Omental fat pad (tissue), 4 donors: ENCODE results near the gene SHROOM3. TPM values are rescaled to one million over a fixed set of nuclear protein-coding genes. Genes with fewer than 3 reads are reported as not detected.

Source experiments
- ATAC-seq: fragments of 150-250 bp; one replicate; pipeline ENCODE4 v1.9.1; 2016; ENCODE audit warnings: mild to moderate bottlenecking, moderate library complexity; ENCODE audit not compliant: low FRiP score
- DNase-seq: peaks from one replicate; pipeline ENCODE4 v3.0.0-alpha.2; 2019; ENCODE audit warnings: low spot score
- total RNA-seq, 4 donors: library from RNA; depleted of rRNA; stranded (reverse); fragments of >200 nt; gene quantifications; one replicate each; pipeline ENCODE4 v1.1.0, GENCODE V29; 2016
- TF ChIP-seq, protein P1 (sequence below), 3 donors: fragments of 450-650 bp; IDR thresholded peaks; one replicate each; pipeline ENCODE4 v1.5.1; 2016 to 2017; ENCODE audit warnings: antibody characterized with exemption in 3 of 3, mild to moderate bottlenecking in 3 of 3, moderate library complexity in 2 of 3

Gene SHROOM3
- total RNA-seq, 4 donors from 2014 or later: 1.3 to 12.2 (median 3.1) TPM

DNA sequence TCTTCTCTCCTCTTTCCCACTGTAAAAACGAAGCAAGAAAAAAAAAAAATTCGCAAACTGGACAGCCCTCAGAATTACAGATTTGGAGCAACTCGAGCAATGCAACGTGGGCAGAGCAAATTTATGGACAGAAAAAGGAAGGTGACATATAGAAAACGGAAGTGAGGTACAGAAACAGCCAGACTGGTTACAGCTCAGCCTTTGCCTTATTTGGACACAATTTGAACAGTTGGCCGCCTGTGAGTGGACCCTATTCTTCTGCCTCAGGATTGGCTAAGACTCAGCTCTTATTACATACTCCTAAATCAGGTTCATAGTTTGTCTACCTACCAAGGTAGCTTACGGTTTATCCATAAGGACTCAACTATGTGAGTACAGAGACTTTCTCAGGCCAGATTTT, 364.1 kb downstream of the SHROOM3 start:
- TF ChIP-seq, protein P1, sequence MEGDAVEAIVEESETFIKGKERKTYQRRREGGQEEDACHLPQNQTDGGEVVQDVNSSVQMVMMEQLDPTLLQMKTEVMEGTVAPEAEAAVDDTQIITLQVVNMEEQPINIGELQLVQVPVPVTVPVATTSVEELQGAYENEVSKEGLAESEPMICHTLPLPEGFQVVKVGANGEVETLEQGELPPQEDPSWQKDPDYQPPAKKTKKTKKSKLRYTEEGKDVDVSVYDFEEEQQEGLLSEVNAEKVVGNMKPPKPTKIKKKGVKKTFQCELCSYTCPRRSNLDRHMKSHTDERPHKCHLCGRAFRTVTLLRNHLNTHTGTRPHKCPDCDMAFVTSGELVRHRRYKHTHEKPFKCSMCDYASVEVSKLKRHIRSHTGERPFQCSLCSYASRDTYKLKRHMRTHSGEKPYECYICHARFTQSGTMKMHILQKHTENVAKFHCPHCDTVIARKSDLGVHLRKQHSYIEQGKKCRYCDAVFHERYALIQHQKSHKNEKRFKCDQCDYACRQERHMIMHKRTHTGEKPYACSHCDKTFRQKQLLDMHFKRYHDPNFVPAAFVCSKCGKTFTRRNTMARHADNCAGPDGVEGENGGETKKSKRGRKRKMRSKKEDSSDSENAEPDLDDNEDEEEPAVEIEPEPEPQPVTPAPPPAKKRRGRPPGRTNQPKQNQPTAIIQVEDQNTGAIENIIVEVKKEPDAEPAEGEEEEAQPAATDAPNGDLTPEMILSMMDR (IDR thresholded peaks at IDR 0.05): no peak
- ATAC-seq (no peak), DNase-seq (no peak)

DNA sequence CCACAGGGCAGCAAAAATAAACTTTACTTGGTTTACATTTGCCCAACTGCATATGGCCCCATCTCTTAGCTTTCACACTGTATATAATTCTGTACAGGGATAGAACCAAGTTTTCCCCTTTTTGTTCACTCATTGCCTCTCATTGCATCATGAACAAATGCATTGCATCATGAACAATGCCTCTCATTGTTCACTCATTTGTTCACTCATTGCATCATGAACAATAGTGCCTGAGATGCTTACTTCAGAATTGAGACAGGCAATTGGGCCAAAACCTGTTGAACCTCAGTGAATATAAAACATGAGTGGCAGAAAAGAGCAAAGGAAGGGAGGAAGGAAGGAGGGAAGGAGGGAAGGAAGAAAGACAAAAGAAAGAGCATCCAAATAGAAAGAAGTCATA, 364.7 kb downstream of the SHROOM3 start:
- TF ChIP-seq, protein P1 (IDR thresholded peaks at IDR 0.05): no peak
- ATAC-seq (no peak), DNase-seq (no peak)

GRCh38 chr4:76800902-76801301, 365.9 kb downstream of the SHROOM3 start:
- no peak for DNase-seq
- TF ChIP-seq, protein P1 (IDR thresholded peaks at IDR 0.05): no peak
- no peak for ATAC-seq

- ATAC-seq (no peak), DNase-seq (no peak)
- TF ChIP-seq, protein P1 (IDR thresholded peaks at IDR 0.05): no peak
Measured at GRCh38 chr4:76801621-76802235, 366.7 kb downstream of the SHROOM3 start.

- DNase-seq (no peak), ATAC-seq (no peak)
- TF ChIP-seq, protein P1 (IDR thresholded peaks at IDR 0.05): no peak
Measured at GRCh38 chr4:76802236-76803021, 367.4 kb downstream of the SHROOM3 start.

- DNase-seq (no peak), ATAC-seq (no peak)
- TF ChIP-seq, protein P1 (IDR thresholded peaks at IDR 0.05): no peak
Measured at GRCh38 chr4:76803522-76803921, 368.5 kb downstream of the SHROOM3 start.

GRCh38 chr4:76804096-76804495, 369.1 kb downstream of the SHROOM3 start:
- ATAC-seq (no peak), DNase-seq (no peak)
- TF ChIP-seq, protein P1 (IDR thresholded peaks at IDR 0.05): no peak
